Stomach (tissue), 4 donors: ENCODE measurements around the gene ATG13.

Source experiments
- POLR2A ChIP-seq, 4 donors: fragments of 450-650 bp; IDR thresholded peaks; one replicate each; pipeline ENCODE4 v1.6.1; 2016; ENCODE audit warnings: antibody characterized with exemption in 4 of 4, control low read depth in 2 of 4, mild to moderate bottlenecking in 1 of 4, moderate library complexity in 1 of 4
- TF ChIP-seq, protein P1 (sequence below), 7 experiments: fragments of 450-650 bp in 4 of 7; fragments of 200-600 bp in 3 of 7; sonication (generic) in 3 of 7; IDR thresholded peaks; one replicate each; pipeline ENCODE4 v1.5.1; 2016 to 2019; ENCODE audit warnings: antibody characterized with exemption in 7 of 7, control low read depth in 2 of 7, mild to moderate bottlenecking in 1 of 7

GRCh38 chr11:46633291-46634217, 16.2 kb downstream of the ATG13 start:
- TF ChIP-seq, protein P1, sequence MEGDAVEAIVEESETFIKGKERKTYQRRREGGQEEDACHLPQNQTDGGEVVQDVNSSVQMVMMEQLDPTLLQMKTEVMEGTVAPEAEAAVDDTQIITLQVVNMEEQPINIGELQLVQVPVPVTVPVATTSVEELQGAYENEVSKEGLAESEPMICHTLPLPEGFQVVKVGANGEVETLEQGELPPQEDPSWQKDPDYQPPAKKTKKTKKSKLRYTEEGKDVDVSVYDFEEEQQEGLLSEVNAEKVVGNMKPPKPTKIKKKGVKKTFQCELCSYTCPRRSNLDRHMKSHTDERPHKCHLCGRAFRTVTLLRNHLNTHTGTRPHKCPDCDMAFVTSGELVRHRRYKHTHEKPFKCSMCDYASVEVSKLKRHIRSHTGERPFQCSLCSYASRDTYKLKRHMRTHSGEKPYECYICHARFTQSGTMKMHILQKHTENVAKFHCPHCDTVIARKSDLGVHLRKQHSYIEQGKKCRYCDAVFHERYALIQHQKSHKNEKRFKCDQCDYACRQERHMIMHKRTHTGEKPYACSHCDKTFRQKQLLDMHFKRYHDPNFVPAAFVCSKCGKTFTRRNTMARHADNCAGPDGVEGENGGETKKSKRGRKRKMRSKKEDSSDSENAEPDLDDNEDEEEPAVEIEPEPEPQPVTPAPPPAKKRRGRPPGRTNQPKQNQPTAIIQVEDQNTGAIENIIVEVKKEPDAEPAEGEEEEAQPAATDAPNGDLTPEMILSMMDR (IDR thresholded peaks at IDR 0.05) = no peak
- TF ChIP-seq POLR2A (IDR thresholded peaks at IDR 0.05) = no peak
